CD4-positive, alpha-beta T cell treated with Interleukin-4 for 1 hour (primary cell): Measurements from ENCODE around the gene NEK1.
"Not testable (repeated sequence)": the region's sequence is repeated elsewhere in the genome, so short reads cannot be mapped to it uniquely, and the experiment has no call there.

Experiments used
- DNase-seq, 2 donors: peaks; one replicate each; pipeline ENCODE4 v3.0.0-alpha.2; 2020 to 2022

Gene NEK1

GRCh38 chr4:169492436-169493163 is 119.8 kb downstream of the NEK1 start:
- peak; percentile 26 to 48 for DNase-seq

GRCh38 chr4:169491211-169491610 is 121.2 kb downstream of the NEK1 start:
- DNase-seq, result no peak

- no peak for DNase-seq
Measured at GRCh38 chr4:169489306-169489705, 123.1 kb downstream of the NEK1 start.

GRCh38 chr4:169485791-169486742 is 126.3 kb downstream of the NEK1 start:
- peak; percentile 19 to 43 for DNase-seq

GRCh38 chr4:169485086-169485485 is 127.3 kb downstream of the NEK1 start:
- DNase-seq, result no peak

- DNase-seq, result no peak
Measured at GRCh38 chr4:169484485-169484884, 127.9 kb downstream of the NEK1 start.

- DNase-seq, result no peak
Measured at GRCh38 chr4:169464080-169464479, 148.3 kb downstream of the NEK1 start.

GRCh38 chr4:169460081-169460480 is 152.3 kb downstream of the NEK1 start:
- DNase-seq, result no peak

GRCh38 chr4:169458575-169458974 is 153.8 kb downstream of the NEK1 start:
- no peak for DNase-seq

GRCh38 chr4:169452644-169453043 is 159.7 kb downstream of the NEK1 start:
- DNase-seq, result not testable (repeated sequence)

GRCh38 chr4:169448935-169449334 is 163.4 kb downstream of the NEK1 start:
- not testable (repeated sequence) for DNase-seq

- DNase-seq, result no peak
Measured at GRCh38 chr4:169446824-169447223, 165.6 kb downstream of the NEK1 start.

- DNase-seq, result no peak
Measured at GRCh38 chr4:169443748-169444147, 168.6 kb downstream of the NEK1 start.

- no peak for DNase-seq
Measured at GRCh38 chr4:169440446-169440845, 171.9 kb downstream of the NEK1 start.

- no peak for DNase-seq
Measured at GRCh38 chr4:169439244-169439643, 173.1 kb downstream of the NEK1 start.

- no peak for DNase-seq
Measured at GRCh38 chr4:169438057-169438480, 174.3 kb downstream of the NEK1 start.

- no peak for DNase-seq
Measured at GRCh38 chr4:169437299-169438047, 174.9 kb downstream of the NEK1 start.

GRCh38 chr4:169436734-169437133 is 175.6 kb downstream of the NEK1 start:
- DNase-seq, result no peak

GRCh38 chr4:169428376-169428775 is 184.0 kb downstream of the NEK1 start:
- DNase-seq, result no peak

GRCh38 chr4:169427727-169428126 is 184.7 kb downstream of the NEK1 start:
- DNase-seq, result not testable (repeated sequence)

GRCh38 chr4:169420291-169420690 is 192.1 kb downstream of the NEK1 start:
- no peak for DNase-seq

GRCh38 chr4:169418846-169419245 is 193.5 kb downstream of the NEK1 start:
- DNase-seq, result no peak

GRCh38 chr4:169417629-169418282 is 194.6 kb downstream of the NEK1 start:
- DNase-seq, result no peak
